Mesenchymal stem cell (in vitro differentiated cells and primary cell): Measurements from ENCODE around the gene ACACA.

Experiments used
- DNase-seq: peaks from one replicate; pipeline ENCODE4 v3.0.0-alpha.2; 2013
- H2AFZ ChIP-seq: one replicate; pipeline ENCODE4 v1.6.1; 2013; ENCODE audit warnings: low read depth, mild to moderate bottlenecking, control low read depth, inconsistent platforms, low read length, moderate library complexity
- H2AK5ac ChIP-seq: 2 replicates; pipeline ENCODE4 v1.6.1; 2013; ENCODE audit warnings: low read length, moderate library complexity, mild to moderate bottlenecking, inconsistent platforms; ENCODE audit not compliant: severe bottlenecking
- H2BK120ac ChIP-seq: one replicate; pipeline ENCODE4 v1.6.1; 2013; ENCODE audit warnings: low read depth, mild to moderate bottlenecking, inconsistent platforms, low read length, moderate library complexity
- H2BK12ac ChIP-seq, 2 experiments: one replicate each; pipeline ENCODE4 v1.6.1; 2013; ENCODE audit warnings: inconsistent platforms in 2 of 2, low read length in 2 of 2, mild to moderate bottlenecking in 2 of 2, moderate library complexity in 2 of 2, control low read depth in 1 of 2
- H2BK15ac ChIP-seq: one replicate; pipeline ENCODE4 v1.6.1; 2013; ENCODE audit warnings: mild to moderate bottlenecking, low read depth, inconsistent platforms; ENCODE audit not compliant: poor library complexity, severe bottlenecking
- H2BK5ac ChIP-seq: 2 replicates; pipeline ENCODE4 v1.6.1; 2013; ENCODE audit warnings: low read depth, mild to moderate bottlenecking, low read length, control low read depth, inconsistent platforms; ENCODE audit not compliant: poor library complexity, severe bottlenecking
- H3K14ac ChIP-seq, 2 experiments: one replicate each; pipeline ENCODE4 v1.6.1; 2013; ENCODE audit warnings: inconsistent platforms in 2 of 2, low read length in 2 of 2, control low read depth in 1 of 2, mild to moderate bottlenecking in 1 of 2, moderate library complexity in 1 of 2
- H3K18ac ChIP-seq, 2 experiments: one replicate each; pipeline ENCODE4 v1.6.1; 2013; ENCODE audit warnings: inconsistent platforms in 2 of 2, low read length in 2 of 2, control low read depth in 1 of 2, low read depth in 1 of 2, mild to moderate bottlenecking in 1 of 2
- H3K23ac ChIP-seq, 2 experiments: one replicate each; pipeline ENCODE4 v1.6.1; 2013; ENCODE audit warnings: inconsistent platforms in 2 of 2, low read length in 2 of 2, mild to moderate bottlenecking in 2 of 2, moderate library complexity in 2 of 2, control low read depth in 1 of 2
- H3K27ac ChIP-seq: 2 replicates; pipeline ENCODE4 v1.5.1; 2013; ENCODE audit warnings: mild to moderate bottlenecking, moderate library complexity, low read length, control low read depth, inconsistent platforms; ENCODE audit not compliant: poor library complexity, severe bottlenecking
- H3K27me3 ChIP-seq, 2 experiments: 2 replicates each; pipeline versions ENCODE4 v1.6.1 to v1.7.0; 2013; ENCODE audit warnings: low read length in 2 of 2, mild to moderate bottlenecking in 2 of 2, moderate library complexity in 2 of 2, control low read depth in 1 of 2, inconsistent platforms in 1 of 2; ENCODE audit not compliant: control insufficient read depth in 1 of 2, insufficient read depth in 1 of 2
- H3K36me3 ChIP-seq, 2 experiments: 2 replicates each; pipeline versions ENCODE4 v1.6.1 to v1.7.0; 2013; ENCODE audit warnings: low read length in 2 of 2, control low read depth in 1 of 2, inconsistent platforms in 1 of 2, low read depth in 1 of 2, mild to moderate bottlenecking in 1 of 2; ENCODE audit not compliant: insufficient read depth in 2 of 2, control insufficient read depth in 1 of 2
- H3K4ac ChIP-seq, 2 experiments: one replicate each; pipeline ENCODE4 v1.6.1; 2013; ENCODE audit warnings: inconsistent platforms in 2 of 2, low read length in 2 of 2, mild to moderate bottlenecking in 2 of 2, moderate library complexity in 2 of 2, control low read depth in 1 of 2, low read depth in 1 of 2
- H3K4me1 ChIP-seq: 2 replicates; pipeline ENCODE4 v1.6.1; 2013; ENCODE audit warnings: low read depth, low read length, control low read depth; ENCODE audit not compliant: control insufficient read depth, insufficient read depth
- H3K4me2 ChIP-seq: 2 replicates; pipeline ENCODE4 v1.6.1; 2013; ENCODE audit warnings: low read length, mild to moderate bottlenecking, inconsistent platforms; ENCODE audit not compliant: poor library complexity, severe bottlenecking
- H3K4me3 ChIP-seq, 2 experiments: 2 replicates each; pipeline versions ENCODE4 v1.5.1 to v1.7.0; 2013; ENCODE audit warnings: low read length in 2 of 2, mild to moderate bottlenecking in 2 of 2, control low read depth in 1 of 2, low read depth in 1 of 2; ENCODE audit not compliant: insufficient read depth in 1 of 2
- H3K79me1 ChIP-seq: replicated peaks from 2 replicates; pipeline ENCODE4 v1.6.1; 2013; ENCODE audit warnings: mild to moderate bottlenecking, control low read depth, low read length, inconsistent platforms; ENCODE audit not compliant: poor library complexity, severe bottlenecking
- H3K9ac ChIP-seq: 2 replicates; pipeline ENCODE4 v1.7.0; 2013; ENCODE audit warnings: mild to moderate bottlenecking, low read length, moderate library complexity
- H3K9me3 ChIP-seq: 2 replicates; pipeline ENCODE4 v1.7.0; 2013; ENCODE audit warnings: mild to moderate bottlenecking, low read length; ENCODE audit not compliant: control insufficient read depth
- H4K8ac ChIP-seq: one replicate; pipeline ENCODE4 v1.6.1; 2013; ENCODE audit warnings: inconsistent platforms, mild to moderate bottlenecking, low read length, moderate library complexity
- H4K91ac ChIP-seq: one replicate; pipeline ENCODE4 v1.6.1; 2013; ENCODE audit warnings: mild to moderate bottlenecking, low read length, inconsistent platforms
- WGBS: methylation state at CpG from one replicate; pipeline ENCODE4 v1.1.7; 2013; ENCODE audit warnings: mixed read lengths; 5-methylcytosine and 5-hydroxymethylcytosine counted together

The ACACA gene

GRCh38 chr17:37062021-37062420 is 344.6 kb downstream of the ACACA start:
- H3K36me3 ChIP-seq = peaks cover under 1 to 2% of the 10 kb centered on the region in 2 experiments
- H2BK12ac ChIP-seq = no peak overlapping the region
- no peak overlapping the region for H2AK5ac ChIP-seq
- DNase-seq = no peak
- H2BK5ac ChIP-seq = no peak overlapping the region
- no peaks in the 10 kb centered on the region for H3K4me1 ChIP-seq
- peak overlapping the region in 1 of 2 experiments; percentile 44 for H3K4me3 ChIP-seq
- H3K9me3 ChIP-seq = no peaks in the 10 kb centered on the region
- H3K27ac ChIP-seq = no peak overlapping the region
- no peaks in the 10 kb centered on the region for H3K79me1 ChIP-seq
- no peak overlapping the region for H2AFZ ChIP-seq
- H4K91ac ChIP-seq = no peak overlapping the region
- H3K4ac ChIP-seq = no peak overlapping the region
- peaks cover 30 to 42% of the 10 kb centered on the region in 2 experiments for H3K27me3 ChIP-seq
- no peak overlapping the region for H3K14ac ChIP-seq
- H2BK15ac ChIP-seq = no peak overlapping the region
- H4K8ac ChIP-seq = no peak overlapping the region
- no peak overlapping the region for H3K9ac ChIP-seq
- no peak overlapping the region for H3K23ac ChIP-seq
- 86% methylated on average over 9 of the region's 9 CpGs for WGBS
- H3K4me2 ChIP-seq = no peak overlapping the region
- H2BK120ac ChIP-seq = no peak overlapping the region
- no peak overlapping the region for H3K18ac ChIP-seq

GRCh38 chr17:37060928-37061327 is 345.7 kb downstream of the ACACA start:
- H3K4ac ChIP-seq = no peak overlapping the region
- H2BK12ac ChIP-seq = no peak overlapping the region
- H3K27ac ChIP-seq = no peak overlapping the region
- no peak overlapping the region for H2BK120ac ChIP-seq
- H3K23ac ChIP-seq = no peak overlapping the region
- H3K4me3 ChIP-seq = no peak overlapping the region
- no peak overlapping the region for H3K18ac ChIP-seq
- H4K8ac ChIP-seq = no peak overlapping the region
- H3K36me3 ChIP-seq = peaks cover 10% of the 10 kb centered on the region in 2 experiments
- H3K4me1 ChIP-seq = no peaks in the 10 kb centered on the region
- H2AFZ ChIP-seq = no peak overlapping the region
- DNase-seq = no peak
- H4K91ac ChIP-seq = no peak overlapping the region
- H3K4me2 ChIP-seq = no peak overlapping the region
- no peak overlapping the region for H3K9ac ChIP-seq
- no peak overlapping the region for H3K14ac ChIP-seq
- no peak overlapping the region for H2AK5ac ChIP-seq
- H2BK5ac ChIP-seq = no peak overlapping the region
- peaks cover 20 to 33% of the 10 kb centered on the region in 2 experiments for H3K27me3 ChIP-seq
- H3K9me3 ChIP-seq = no peaks in the 10 kb centered on the region
- no peak overlapping the region for H2BK15ac ChIP-seq
- 82% methylated on average over 7 of the region's 7 CpGs for WGBS
- no peaks in the 10 kb centered on the region for H3K79me1 ChIP-seq

GRCh38 chr17:37060094-37060493 is 346.5 kb downstream of the ACACA start:
- no peak overlapping the region for H2BK120ac ChIP-seq
- 90% methylated on average over 6 of the region's 6 CpGs for WGBS
- H3K4me2 ChIP-seq = no peak overlapping the region
- H3K4ac ChIP-seq = no peak overlapping the region
- no peak overlapping the region for H3K4me3 ChIP-seq
- H3K36me3 ChIP-seq = peaks cover 12 to 13% of the 10 kb centered on the region in 2 experiments
- no peaks in the 10 kb centered on the region for H3K9me3 ChIP-seq
- no peak overlapping the region for H3K18ac ChIP-seq
- no peak overlapping the region for H3K9ac ChIP-seq
- no peak overlapping the region for H3K23ac ChIP-seq
- no peak overlapping the region for H2BK5ac ChIP-seq
- H2AFZ ChIP-seq = no peak overlapping the region
- DNase-seq = no peak
- H4K91ac ChIP-seq = no peak overlapping the region
- H4K8ac ChIP-seq = no peak overlapping the region
- H3K4me1 ChIP-seq = no peaks in the 10 kb centered on the region
- no peak overlapping the region for H2AK5ac ChIP-seq
- no peak overlapping the region for H3K14ac ChIP-seq
- H2BK15ac ChIP-seq = no peak overlapping the region
- no peak overlapping the region for H2BK12ac ChIP-seq
- no peak overlapping the region for H3K27ac ChIP-seq
- peaks cover under 1% of the 10 kb centered on the region for H3K79me1 ChIP-seq
- H3K27me3 ChIP-seq = peaks cover 12 to 25% of the 10 kb centered on the region in 2 experiments

- Histone ChIP-seq H2BK12ac (no peak overlapping the region), H3K4me3 (no peak overlapping the region), H3K27ac (no peak overlapping the region), H3K27me3 (peaks cover 6 to 19% of the 10 kb centered on the region in 2 experiments), H3K36me3 (peaks cover 17 to 18% of the 10 kb centered on the region in 2 experiments), H3K23ac (no peak overlapping the region), H3K4ac (no peak overlapping the region), H2BK5ac (no peak overlapping the region), H3K9me3 (no peaks in the 10 kb centered on the region), H4K8ac (no peak overlapping the region), H2AFZ (no peak overlapping the region), H3K9ac (no peak overlapping the region), H3K4me1 (no peaks in the 10 kb centered on the region), H3K79me1 (peaks cover 6% of the 10 kb centered on the region), H3K4me2 (no peak overlapping the region), H2AK5ac (no peak overlapping the region), H4K91ac (no peak overlapping the region), H2BK15ac (no peak overlapping the region), H3K14ac (no peak overlapping the region), H2BK120ac (no peak overlapping the region), H3K18ac (no peak overlapping the region)
- no peak for DNase-seq
- 95% methylated on average over 3 of the region's 3 CpGs for WGBS
Observed at GRCh38 chr17:37059493-37059892, 347.1 kb downstream of the ACACA start.
